Esophagus muscularis mucosa (tissue), 4 donors: ENCODE measurements around the gene CENPK. TPM values are rescaled to one million over a fixed set of nuclear protein-coding genes. Genes with fewer than 3 reads are reported as not detected.
"Not testable (repeated sequence)": the region's sequence is repeated elsewhere in the genome, so short reads cannot be mapped to it uniquely, and the experiment has no call there.

Experiments
- DNase-seq: peaks from one replicate; pipeline ENCODE4 v3.0.0-alpha.2; 2017; ENCODE audit errors: extremely low spot score
- H3K27ac ChIP-seq, 4 donors: fragments of 200-600 bp; sonication (generic); replicated peaks in 1 of 4; 1 replicate in 3 of 4; 2 replicates in 1 of 4; pipeline ENCODE4 v1.5.1; 2016 to 2019; ENCODE audit warnings: mild to moderate bottlenecking in 1 of 4
- H3K27me3 ChIP-seq, 4 donors: fragments of 200-600 bp; sonication (generic); one replicate each; pipeline versions ENCODE4 v1.5.1 to v1.6.0; 2016 to 2019
- H3K36me3 ChIP-seq, 4 donors: fragments of 200-600 bp; sonication (generic); one replicate each; pipeline ENCODE4 v1.5.1; 2016 to 2019
- H3K4me1 ChIP-seq, 4 donors: fragments of 200-600 bp; sonication (generic); one replicate each; pipeline ENCODE4 v1.5.1; 2016 to 2019
- H3K4me3 ChIP-seq, 4 donors: fragments of 200-600 bp; sonication (generic); 1 replicate in 2 of 4; 2 replicates in 2 of 4; pipeline ENCODE4 v1.5.1; 2016 to 2019; ENCODE audit warnings: mild to moderate bottlenecking in 4 of 4, moderate library complexity in 1 of 4
- H3K9me3 ChIP-seq, 4 donors: fragments of 200-600 bp; sonication (generic); 1 replicate in 3 of 4; 2 replicates in 1 of 4; pipeline ENCODE4 v1.5.1; 2016 to 2019
- CTCF ChIP-seq, 3 experiments: fragments of 200-600 bp in 2 of 3; fragments of 450-650 bp in 1 of 3; sonication (generic) in 2 of 3; IDR thresholded peaks; one replicate each; pipeline ENCODE4 v1.5.1; 2017 to 2019; ENCODE audit warnings: antibody characterized with exemption in 3 of 3, mild to moderate bottlenecking in 2 of 3, moderate library complexity in 1 of 3
- EP300 ChIP-seq: sonication (generic); formaldehyde crosslinking; IDR thresholded peaks from one replicate; pipeline ENCODE4 v1.6.1; 2017; ENCODE audit warnings: antibody characterized with exemption
- POLR2A ChIP-seq: fragments of 450-650 bp; IDR thresholded peaks from one replicate; pipeline ENCODE4 v1.6.1; 2017; ENCODE audit warnings: antibody characterized with exemption, moderate library complexity, mild to moderate bottlenecking, low read depth
- POLR2AphosphoS5 ChIP-seq, 2 donors: sonication (generic); formaldehyde crosslinking; IDR thresholded peaks; one replicate each; pipeline ENCODE4 v1.6.1; 2017; ENCODE audit warnings: antibody characterized with exemption in 2 of 2
- WGBS: methylation state at CpG from one replicate; pipeline ENCODE4 v1.1.5; 2018; 5-methylcytosine and 5-hydroxymethylcytosine counted together
- intact Hi-C: fragments of 100-400 bp; cut with DNase I; formaldehyde crosslinking; loops from one replicate; pipeline ENCODE4 v1.15.1; 2023
- total RNA-seq, 4 donors: library from RNA; depleted of rRNA; stranded (reverse); fragments of >200 nt; gene quantifications; one replicate each; pipeline versions ENCODE4 v1.1.0 to v1.2.1, GENCODE V29; 2016

CENPK gene, protein sequence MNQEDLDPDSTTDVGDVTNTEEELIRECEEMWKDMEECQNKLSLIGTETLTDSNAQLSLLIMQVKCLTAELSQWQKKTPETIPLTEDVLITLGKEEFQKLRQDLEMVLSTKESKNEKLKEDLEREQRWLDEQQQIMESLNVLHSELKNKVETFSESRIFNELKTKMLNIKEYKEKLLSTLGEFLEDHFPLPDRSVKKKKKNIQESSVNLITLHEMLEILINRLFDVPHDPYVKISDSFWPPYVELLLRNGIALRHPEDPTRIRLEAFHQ
- total RNA-seq, result 1 to 10 TPM in 1 of 4 donors, under 1 TPM in 1, not detected in 2; 0.57 to 1.2 TPM

DNA sequence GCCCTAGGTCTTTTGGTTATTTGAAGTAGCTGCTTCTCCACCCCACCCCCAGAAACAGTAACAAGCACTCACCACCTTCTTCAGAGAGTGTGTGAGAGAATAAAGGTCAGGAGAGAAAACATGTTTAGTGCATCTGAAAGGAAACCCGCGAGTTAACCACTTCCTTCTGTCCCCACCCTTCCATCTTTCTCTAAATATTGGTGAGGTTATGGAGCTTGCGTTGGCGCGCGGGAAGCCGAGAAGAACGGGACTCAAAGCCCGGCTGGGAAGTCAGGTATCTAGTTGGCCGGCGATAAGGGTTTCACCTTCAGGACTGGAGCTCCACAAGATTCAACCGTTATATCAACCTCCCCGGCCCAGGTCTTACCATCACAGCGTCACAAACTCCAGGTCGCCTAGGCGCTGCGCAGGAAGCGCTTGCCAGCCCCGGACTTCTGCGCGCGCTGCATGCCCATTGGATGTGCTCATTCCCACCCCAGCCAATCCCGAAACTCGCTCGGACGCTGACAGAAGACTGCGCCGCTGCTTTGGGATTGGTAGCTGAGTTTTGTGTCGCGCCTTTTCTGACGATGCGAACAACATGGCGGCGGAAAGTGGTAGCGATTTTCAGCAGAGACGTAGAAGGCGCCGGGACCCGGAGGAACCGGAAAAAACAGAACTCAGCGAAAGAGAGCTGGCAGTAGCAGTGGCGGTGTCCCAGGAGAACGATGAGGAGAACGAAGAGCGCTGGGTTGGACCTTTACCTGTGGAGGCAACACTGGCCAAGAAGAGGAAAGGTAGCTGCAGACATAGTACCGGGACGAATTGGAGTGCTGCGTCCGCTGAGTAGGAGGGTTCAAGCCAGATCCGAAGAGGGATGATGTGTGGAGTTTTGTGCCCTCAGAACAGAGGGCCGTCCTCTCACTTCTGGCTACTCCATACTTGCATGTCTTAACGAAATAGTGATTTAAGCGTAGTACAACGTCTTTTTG, at the start of gene CENPK, which contains the start of gene PPWD1:
Gene CENPK (minus strand): TSS at position 438 of the 971 bp plus-strand sequence. CDS start 8,261 bp downstream, outside the sequence.
Gene PPWD1 (plus strand): TSS at position 566 of the 971 bp plus-strand sequence. CDS start 15 bp downstream, at position 581.
- Histone ChIP-seq H3K4me1 (peaks cover 25 to 37% (median 31%) of the 10 kb centered on the region in 4 donors), H3K27me3 (no peaks in the 10 kb centered on the region), H3K36me3 (peaks cover 0 to 2% (median under 1%) of the 10 kb centered on the region in 4 donors), H3K27ac (peak within 1 kb of the TSS; percentile 81 to 90 (median 87)), H3K4me3 (peak within 1 kb of the TSS; percentile 72 to 85 (median 80)), H3K9me3 (no peaks in the 10 kb centered on the region)
- TF ChIP-seq POLR2AphosphoS5 (IDR thresholded peaks at IDR 0.05) (peak; percentile 87 to 95), EP300 (no peak)
- peak; percentile 98 for DNase-seq
- WGBS, result under 1% methylated on average over 53 of the region's 54 CpGs
- intact Hi-C loops, result no loop called here

DNA sequence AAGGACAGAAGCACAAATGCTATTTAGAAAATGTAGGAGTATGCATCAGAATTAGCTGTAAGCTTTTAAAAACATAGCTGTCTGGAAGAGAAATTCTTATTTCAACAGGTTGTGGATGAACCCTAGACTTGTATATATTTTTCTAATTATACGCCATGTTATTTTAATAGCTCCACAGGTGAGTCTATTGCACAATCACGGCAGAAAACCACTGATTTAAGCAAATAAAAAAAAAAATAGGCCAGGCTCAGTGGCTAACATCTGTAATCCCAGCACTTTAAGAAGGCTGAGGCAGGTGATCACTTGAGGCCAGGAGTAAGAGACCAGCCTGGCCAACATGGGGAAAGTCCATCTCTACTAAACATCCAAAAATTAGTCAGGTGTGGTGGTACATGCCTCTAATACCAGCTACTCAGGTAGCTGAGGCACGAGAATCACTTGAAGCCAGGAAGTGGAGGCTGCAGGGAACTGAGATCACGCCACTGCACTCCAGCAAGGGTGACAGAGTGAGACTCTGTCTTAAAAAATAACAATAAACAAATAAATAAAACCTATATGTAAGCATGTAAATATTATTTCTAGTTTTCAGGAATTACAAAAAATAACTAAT, 49.4 kb upstream of the CENPK start:
- Histone ChIP-seq H3K4me3 (no peak overlapping the region), H3K9me3 (no peaks in the 10 kb centered on the region), H3K27me3 (no peaks in the 10 kb centered on the region), H3K36me3 (peaks cover 31 to 93% (median 74%) of the 10 kb centered on the region in 4 donors), H3K4me1 (no peaks in the 10 kb centered on the region), H3K27ac (no peak overlapping the region)
- WGBS, result 91% methylated on average over 4 of the region's 4 CpGs
- no peak for DNase-seq
- no peak for TF ChIP-seq CTCF (IDR thresholded peaks at IDR 0.05)
- TF ChIP-seq EP300, result no peak
- TF ChIP-seq POLR2A, result no peak
- TF ChIP-seq POLR2AphosphoS5 (IDR thresholded peaks at IDR 0.05), result no peak
- intact Hi-C loops, result no loop called here

DNA sequence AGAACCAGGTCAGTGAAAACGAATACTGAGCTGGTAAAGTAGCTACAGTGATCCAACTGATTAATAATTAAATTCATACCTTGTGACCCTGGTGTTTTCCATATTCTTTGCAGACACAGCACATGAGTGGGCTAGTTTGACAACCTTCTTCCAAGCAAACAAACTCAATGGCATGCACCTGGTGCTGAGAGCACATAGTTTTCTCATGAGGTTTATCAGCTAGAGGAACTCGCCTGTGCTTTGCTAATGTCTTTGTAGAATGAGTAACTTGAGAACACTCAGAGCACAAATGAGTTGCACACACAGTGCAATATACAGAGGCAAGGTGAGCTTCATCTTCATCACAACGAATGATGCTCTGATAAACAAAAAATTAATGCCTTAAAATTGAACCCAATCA, 48.6 kb upstream of the CENPK start:
- no peak overlapping the region for H3K4me3 ChIP-seq
- H3K27ac ChIP-seq, result no peak overlapping the region
- TF ChIP-seq POLR2A, result no peak
- no peak for TF ChIP-seq POLR2AphosphoS5 (IDR thresholded peaks at IDR 0.05)
- TF ChIP-seq CTCF (IDR thresholded peaks at IDR 0.05), result no peak
- no peak for TF ChIP-seq EP300
- H3K27me3 ChIP-seq, result no peaks in the 10 kb centered on the region
- peaks cover 31 to 96% (median 81%) of the 10 kb centered on the region in 4 donors for H3K36me3 ChIP-seq
- H3K4me1 ChIP-seq, result no peaks in the 10 kb centered on the region
- no peak for DNase-seq
- WGBS, result 86% methylated on average over 3 of the region's 3 CpGs
- no peaks in the 10 kb centered on the region for H3K9me3 ChIP-seq
- intact Hi-C loops, result no loop called here

- H3K27me3 ChIP-seq, H3K27ac ChIP-seq, H3K4me1 ChIP-seq, intact Hi-C loops, H3K9me3 ChIP-seq, H3K4me3 ChIP-seq, DNase-seq: not testable (repeated sequence)
- WGBS, result 100% methylated on average over 1 of the region's 1 CpG
- peaks cover 35 to 96% (median 84%) of the 10 kb centered on the region in 4 donors for H3K36me3 ChIP-seq
Observed at GRCh38 chr5:65601761-65602160, 38.8 kb upstream of the CENPK start.

- DNase-seq, result no peak
- Histone ChIP-seq H3K4me1 (no peaks in the 10 kb centered on the region), H3K9me3 (no peaks in the 10 kb centered on the region), H3K36me3 (peaks cover 19 to 97% (median 79%) of the 10 kb centered on the region in 4 donors), H3K27me3 (no peaks in the 10 kb centered on the region), H3K27ac (no peak overlapping the region), H3K4me3 (no peak overlapping the region)
- TF ChIP-seq CTCF (IDR thresholded peaks at IDR 0.05) (no peak), POLR2AphosphoS5 (IDR thresholded peaks at IDR 0.05) (no peak), EP300 (no peak), POLR2A (no peak)
- intact Hi-C loops, result no loop called here
- 94% methylated on average over 2 of the region's 2 CpGs for WGBS
Observed at GRCh38 chr5:65588694-65589093, 25.7 kb upstream of the CENPK start.
